MCF 10A (cell line): ENCODE results near the gene TLR9. TPM values are rescaled to one million over a fixed set of nuclear protein-coding genes. Genes with fewer than 3 reads are reported as not detected.

Source experiments
- BruUV-seq: library from RNA; stranded (reverse); fragments of 400-500 nt; replicated peaks from 2 replicates; lab custom pipeline; 2021; lab: Mats Ljungman, UMichigan
- CTCF ChIA-PET: fragments of 300-600 bp; sonication (Branson Sonifier 250); formaldehyde crosslinking; extraction: SDS; loops from one replicate; lab custom pipeline; 2021; ENCODE audit warnings: antibody characterized with exemption, inconsistent platforms; lab: Yijun Ruan, JAX
- POLR2A ChIA-PET: fragments of 300-600, 350-650 bp; sonication (Branson Sonifier 250); formaldehyde crosslinking; extraction: SDS; loops from one replicate; lab custom pipeline; 2020; ENCODE audit warnings: antibody characterized with exemption, inconsistent platforms; lab: Yijun Ruan, JAX
- DNase-seq: peaks from one replicate; pipeline ENCODE4 v3.0.0-alpha.2; 2018; ENCODE audit not compliant: unreplicated experiment
- H3K27ac Mint-ChIP-seq: one replicate; pipeline ENCODE4 v1.8.0; 2022; ENCODE audit warnings: mild to moderate bottlenecking, low read depth, mixed read lengths; ENCODE audit not compliant: unreplicated experiment
- H3K27me3 Mint-ChIP-seq: one replicate; pipeline ENCODE4 v1.8.0; 2022; ENCODE audit warnings: mixed read lengths; ENCODE audit not compliant: insufficient read depth, unreplicated experiment
- H3K36me3 Mint-ChIP-seq: one replicate; pipeline ENCODE4 v1.8.0; 2022; ENCODE audit warnings: mild to moderate bottlenecking, moderate library complexity, mixed read lengths; ENCODE audit not compliant: insufficient read depth, unreplicated experiment
- H3K4me1 Mint-ChIP-seq: one replicate; pipeline ENCODE4 v1.8.0; 2022; ENCODE audit warnings: mixed read lengths; ENCODE audit not compliant: insufficient read depth, unreplicated experiment
- H3K4me3 Mint-ChIP-seq: one replicate; pipeline ENCODE4 v1.8.0; 2022; ENCODE audit warnings: mild to moderate bottlenecking, moderate library complexity, mixed read lengths; ENCODE audit not compliant: unreplicated experiment
- H3K9me3 Mint-ChIP-seq: one replicate; pipeline ENCODE4 v1.8.0; 2022; ENCODE audit warnings: mixed read lengths; ENCODE audit not compliant: unreplicated experiment
- CTCF ChIP-seq: fragments of 200-600 bp; IDR thresholded peaks from one replicate; pipeline ENCODE4 v1.8.0; 2022; ENCODE audit warnings: antibody characterized with exemption, mild to moderate bottlenecking; ENCODE audit not compliant: unreplicated experiment
- intact Hi-C: fragments of 100-400 bp; cut with micrococcal nuclease; formaldehyde crosslinking; loops from 2 replicates; pipeline ENCODE4 v1.14.1; 2022
- total RNA-seq: library from RNA; stranded (reverse); gene quantifications from 2 replicates; pipeline ENCODE4 v1.2.3, GENCODE V29; 2022

Gene TLR9
- total RNA-seq, 1 experiment from 2014 or later, result not detected

GRCh38 chr3:52177701-52178042, 47.8 kb downstream of the TLR9 start:
- BruUV-seq, result no TSS peak
- no peak for DNase-seq
- Mint-ChIP-seq H3K27ac (no peak overlapping the region), H3K4me3 (no peak overlapping the region), H3K4me1 (peaks cover 26% of the 10 kb centered on the region), H3K27me3 (peaks cover 10% of the 10 kb centered on the region), H3K9me3 (no peaks in the 10 kb centered on the region), H3K36me3 (no peaks in the 10 kb centered on the region)
- intact Hi-C loops, result no loop called here
- ChIA-PET CTCF (interaction anchor here (0.7 kb wide), 2 partner anchors 30 to 55 kb away, joined by 3 read pairs; no protein-coding TSS in a partner anchor), POLR2A (interaction anchor here (0.8 kb wide), 1 partner anchor 10 kb away, joined by 4 read pairs; no protein-coding TSS in a partner anchor)
- TF ChIP-seq CTCF, result no peak

- Mint-ChIP-seq H3K27ac (no peak overlapping the region), H3K4me1 (peaks cover 26% of the 10 kb centered on the region), H3K27me3 (peaks cover 10% of the 10 kb centered on the region), H3K9me3 (no peaks in the 10 kb centered on the region), H3K36me3 (no peaks in the 10 kb centered on the region), H3K4me3 (no peak overlapping the region)
- POLR2A ChIA-PET, result interaction anchor here (0.8 kb wide), 1 partner anchor 9 kb away, joined by 4 read pairs; no protein-coding TSS in a partner anchor
- CTCF ChIA-PET, result interaction anchor here (0.6 to 0.7 kb wide), 2 partner anchors 32 to 56 kb away, joined by 3 read pairs; no protein-coding TSS in a partner anchor
- intact Hi-C loops, result no loop called here
- no peak for TF ChIP-seq CTCF
- DNase-seq, result no peak
- no TSS peak for BruUV-seq
Measured at GRCh38 chr3:52176951-52177700, 48.3 kb downstream of the TLR9 start.

GRCh38 chr3:52176180-52176752, 49.2 kb downstream of the TLR9 start:
- Mint-ChIP-seq H3K9me3 (no peaks in the 10 kb centered on the region), H3K4me3 (no peak overlapping the region), H3K36me3 (no peaks in the 10 kb centered on the region), H3K4me1 (peaks cover 27% of the 10 kb centered on the region), H3K27me3 (peaks cover 10% of the 10 kb centered on the region), H3K27ac (no peak overlapping the region)
- no peak for DNase-seq
- intact Hi-C loops, result no loop called here
- BruUV-seq, result no TSS peak
- TF ChIP-seq CTCF, result no peak
- ChIA-PET POLR2A (no interaction called here), CTCF (interaction anchor here (0.6 kb wide), 2 partner anchors 32 to 123 kb away, joined by 3 read pairs; no protein-coding TSS in a partner anchor)
